Ishikawa (cell line): Measurements from ENCODE around the gene PDGFC.

ENCODE experiments used
- CEBPB ChIP-seq: IDR thresholded peaks from 2 replicates; pipeline ENCODE4 v1.6.1; 2012
- CREB1 ChIP-seq: IDR thresholded peaks from 2 replicates; pipeline ENCODE4 v1.6.1; 2012; ENCODE audit warnings: low read depth
- EGR1 ChIP-seq: IDR thresholded peaks from 2 replicates; pipeline ENCODE4 v1.6.1; 2012
- EP300 ChIP-seq: IDR thresholded peaks from 2 replicates; pipeline ENCODE4 v1.6.1; 2012; ENCODE audit warnings: borderline replicate concordance
- FOXM1 ChIP-seq: IDR thresholded peaks from 2 replicates; pipeline ENCODE4 v1.6.1; 2012; ENCODE audit warnings: low read depth, borderline replicate concordance
- MAX ChIP-seq: IDR thresholded peaks from 2 replicates; pipeline ENCODE4 v1.6.1; 2012
- NFIC ChIP-seq: IDR thresholded peaks from 2 replicates; pipeline ENCODE4 v1.6.1; 2012
- RAD21 ChIP-seq: IDR thresholded peaks from 2 replicates; pipeline ENCODE4 v1.6.1; 2012; ENCODE audit warnings: low read depth
- TAF1 ChIP-seq: IDR thresholded peaks from 2 replicates; pipeline ENCODE4 v1.6.1; 2012; ENCODE audit warnings: low read depth, mild to moderate bottlenecking
- TCF12 ChIP-seq: IDR thresholded peaks from 2 replicates; pipeline ENCODE4 v1.6.1; 2012; ENCODE audit warnings: low read depth
- USF1 ChIP-seq: IDR thresholded peaks from 2 replicates; pipeline ENCODE4 v1.6.1; 2012
- YY1 ChIP-seq: IDR thresholded peaks from 2 replicates; pipeline ENCODE4 v1.6.1; 2012; ENCODE audit warnings: low read depth
- ZBTB7A ChIP-seq: IDR thresholded peaks from 2 replicates; pipeline ENCODE4 v1.6.1; 2012; ENCODE audit warnings: low read depth
- TF ChIP-seq, protein P1 (sequence below): IDR thresholded peaks from 2 replicates; pipeline ENCODE4 v1.6.1; 2012; ENCODE audit warnings: low read depth, mild to moderate bottlenecking

DNA sequence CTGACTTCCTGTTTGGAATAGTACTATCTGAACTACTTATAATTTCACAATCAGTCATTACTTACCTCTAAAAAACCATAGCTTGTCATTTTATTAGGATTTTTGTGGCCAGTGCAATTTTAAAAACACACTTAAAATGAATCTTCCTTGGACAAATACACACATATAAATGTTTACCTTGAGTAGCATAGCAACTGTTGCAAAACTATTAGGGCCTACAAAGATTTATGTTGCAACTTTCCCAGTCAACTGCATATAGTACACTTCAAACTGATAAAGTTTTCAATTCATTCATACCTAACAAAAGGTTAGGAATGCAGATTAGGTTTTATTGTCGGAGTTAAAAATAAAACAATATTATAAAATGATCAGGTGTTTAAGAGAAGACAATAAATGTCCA is 193.0 kb downstream of the PDGFC start:
- TF ChIP-seq FOXM1, result no peak
- TF ChIP-seq EGR1, result no peak
- no peak for TF ChIP-seq EP300
- no peak for TF ChIP-seq CEBPB
- no peak for TF ChIP-seq MAX
- TF ChIP-seq ZBTB7A, result no peak
- no peak for TF ChIP-seq CREB1
- no peak for TF ChIP-seq NFIC
- TF ChIP-seq, protein P1, sequence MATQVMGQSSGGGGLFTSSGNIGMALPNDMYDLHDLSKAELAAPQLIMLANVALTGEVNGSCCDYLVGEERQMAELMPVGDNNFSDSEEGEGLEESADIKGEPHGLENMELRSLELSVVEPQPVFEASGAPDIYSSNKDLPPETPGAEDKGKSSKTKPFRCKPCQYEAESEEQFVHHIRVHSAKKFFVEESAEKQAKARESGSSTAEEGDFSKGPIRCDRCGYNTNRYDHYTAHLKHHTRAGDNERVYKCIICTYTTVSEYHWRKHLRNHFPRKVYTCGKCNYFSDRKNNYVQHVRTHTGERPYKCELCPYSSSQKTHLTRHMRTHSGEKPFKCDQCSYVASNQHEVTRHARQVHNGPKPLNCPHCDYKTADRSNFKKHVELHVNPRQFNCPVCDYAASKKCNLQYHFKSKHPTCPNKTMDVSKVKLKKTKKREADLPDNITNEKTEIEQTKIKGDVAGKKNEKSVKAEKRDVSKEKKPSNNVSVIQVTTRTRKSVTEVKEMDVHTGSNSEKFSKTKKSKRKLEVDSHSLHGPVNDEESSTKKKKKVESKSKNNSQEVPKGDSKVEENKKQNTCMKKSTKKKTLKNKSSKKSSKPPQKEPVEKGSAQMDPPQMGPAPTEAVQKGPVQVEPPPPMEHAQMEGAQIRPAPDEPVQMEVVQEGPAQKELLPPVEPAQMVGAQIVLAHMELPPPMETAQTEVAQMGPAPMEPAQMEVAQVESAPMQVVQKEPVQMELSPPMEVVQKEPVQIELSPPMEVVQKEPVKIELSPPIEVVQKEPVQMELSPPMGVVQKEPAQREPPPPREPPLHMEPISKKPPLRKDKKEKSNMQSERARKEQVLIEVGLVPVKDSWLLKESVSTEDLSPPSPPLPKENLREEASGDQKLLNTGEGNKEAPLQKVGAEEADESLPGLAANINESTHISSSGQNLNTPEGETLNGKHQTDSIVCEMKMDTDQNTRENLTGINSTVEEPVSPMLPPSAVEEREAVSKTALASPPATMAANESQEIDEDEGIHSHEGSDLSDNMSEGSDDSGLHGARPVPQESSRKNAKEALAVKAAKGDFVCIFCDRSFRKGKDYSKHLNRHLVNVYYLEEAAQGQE, result no peak
- TF ChIP-seq TAF1, result no peak
- TF ChIP-seq TCF12, result no peak
- no peak for TF ChIP-seq RAD21
- TF ChIP-seq USF1, result no peak
- TF ChIP-seq YY1, result no peak
